Peyer's patch (tissue), 4 donors: ENCODE measurements around the gene PLOD1.

ENCODE experiments used
- POLR2A ChIP-seq, 2 donors: fragments of 450-650 bp; IDR thresholded peaks; one replicate each; pipeline ENCODE4 v1.5.1; 2017; ENCODE audit warnings: antibody characterized with exemption in 2 of 2, mild to moderate bottlenecking in 2 of 2, moderate library complexity in 2 of 2
- TF ChIP-seq, protein P1 (sequence below), 6 experiments: fragments of 450-650 bp in 4 of 6; fragments of 200-600 bp in 2 of 6; sonication (generic) in 1 of 6; IDR thresholded peaks; one replicate each; pipeline ENCODE4 v1.5.1; 2017 to 2019; ENCODE audit warnings: antibody characterized with exemption in 6 of 6, mild to moderate bottlenecking in 3 of 6, moderate library complexity in 1 of 6

DNA sequence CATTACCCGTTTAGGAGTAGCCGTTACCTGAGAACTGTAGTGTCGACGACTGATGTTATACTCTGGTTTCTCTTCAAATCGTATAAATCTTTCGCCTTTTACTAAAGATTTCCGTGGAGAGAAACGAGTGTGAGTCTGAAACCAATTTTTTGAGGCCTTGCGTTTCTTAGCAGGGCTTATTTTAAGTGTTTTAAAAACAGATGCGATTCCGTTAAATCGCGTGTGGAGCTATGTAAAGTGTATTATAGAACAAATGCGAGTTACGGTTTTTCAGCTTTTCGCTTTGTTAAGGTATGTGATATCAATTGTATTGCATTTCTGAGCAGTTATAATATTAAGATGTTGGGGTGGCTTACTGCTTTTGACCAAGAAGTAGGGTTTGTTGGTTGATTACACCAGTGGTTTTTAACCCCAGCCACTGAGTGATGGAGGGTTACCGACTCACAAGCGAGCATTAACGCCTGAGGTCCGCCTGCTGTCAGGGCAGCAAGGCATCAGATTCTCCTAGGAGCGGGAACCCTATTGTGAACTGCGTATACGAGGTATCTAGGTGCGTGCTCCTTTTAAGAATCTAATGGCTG, 26.3 kb upstream of the PLOD1 start:
- TF ChIP-seq, protein P1, sequence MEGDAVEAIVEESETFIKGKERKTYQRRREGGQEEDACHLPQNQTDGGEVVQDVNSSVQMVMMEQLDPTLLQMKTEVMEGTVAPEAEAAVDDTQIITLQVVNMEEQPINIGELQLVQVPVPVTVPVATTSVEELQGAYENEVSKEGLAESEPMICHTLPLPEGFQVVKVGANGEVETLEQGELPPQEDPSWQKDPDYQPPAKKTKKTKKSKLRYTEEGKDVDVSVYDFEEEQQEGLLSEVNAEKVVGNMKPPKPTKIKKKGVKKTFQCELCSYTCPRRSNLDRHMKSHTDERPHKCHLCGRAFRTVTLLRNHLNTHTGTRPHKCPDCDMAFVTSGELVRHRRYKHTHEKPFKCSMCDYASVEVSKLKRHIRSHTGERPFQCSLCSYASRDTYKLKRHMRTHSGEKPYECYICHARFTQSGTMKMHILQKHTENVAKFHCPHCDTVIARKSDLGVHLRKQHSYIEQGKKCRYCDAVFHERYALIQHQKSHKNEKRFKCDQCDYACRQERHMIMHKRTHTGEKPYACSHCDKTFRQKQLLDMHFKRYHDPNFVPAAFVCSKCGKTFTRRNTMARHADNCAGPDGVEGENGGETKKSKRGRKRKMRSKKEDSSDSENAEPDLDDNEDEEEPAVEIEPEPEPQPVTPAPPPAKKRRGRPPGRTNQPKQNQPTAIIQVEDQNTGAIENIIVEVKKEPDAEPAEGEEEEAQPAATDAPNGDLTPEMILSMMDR (IDR thresholded peaks at IDR 0.05): peak in 1 of 6 experiments; percentile 17
- TF ChIP-seq POLR2A (IDR thresholded peaks at IDR 0.05): peak; percentile 93 to 99
